Muscle layer of colon (tissue), 2 donors: ENCODE measurements around the gene TMEM258.
A peak's percentile ranks its signal among the peaks of the same experiment; 100 is the strongest.

ENCODE experiments used
- H3K27ac ChIP-seq: one replicate; pipeline ENCODE4 v1.7.0; 2013; ENCODE audit warnings: low read depth, mild to moderate bottlenecking, low read length, moderate library complexity
- H3K27me3 ChIP-seq, 2 donors: one replicate each; pipeline ENCODE4 v1.7.0; 2013; ENCODE audit warnings: low read length in 2 of 2, mild to moderate bottlenecking in 2 of 2; ENCODE audit not compliant: insufficient read depth in 2 of 2, control insufficient read depth in 1 of 2
- H3K36me3 ChIP-seq: one replicate; pipeline ENCODE4 v1.7.0; 2013; ENCODE audit warnings: mild to moderate bottlenecking, low read length; ENCODE audit not compliant: insufficient read depth
- H3K4me1 ChIP-seq: one replicate; pipeline ENCODE4 v1.7.0; 2013; ENCODE audit warnings: mild to moderate bottlenecking, low read length; ENCODE audit not compliant: insufficient read depth
- H3K4me3 ChIP-seq, 2 donors: one replicate each; pipeline ENCODE4 v1.7.0; 2013; ENCODE audit warnings: low read length in 2 of 2, low read depth in 1 of 2, mild to moderate bottlenecking in 1 of 2, moderate library complexity in 1 of 2
- H3K9ac ChIP-seq: one replicate; pipeline ENCODE4 v1.7.0; 2013; ENCODE audit warnings: low read length
- H3K9me3 ChIP-seq: one replicate; pipeline ENCODE4 v1.7.0; 2013; ENCODE audit warnings: mild to moderate bottlenecking, low read length
- donor health status: abdominal sarcoma.
- donor health status: Adenocarcinoma of cecum.

TMEM258 gene

DNA sequence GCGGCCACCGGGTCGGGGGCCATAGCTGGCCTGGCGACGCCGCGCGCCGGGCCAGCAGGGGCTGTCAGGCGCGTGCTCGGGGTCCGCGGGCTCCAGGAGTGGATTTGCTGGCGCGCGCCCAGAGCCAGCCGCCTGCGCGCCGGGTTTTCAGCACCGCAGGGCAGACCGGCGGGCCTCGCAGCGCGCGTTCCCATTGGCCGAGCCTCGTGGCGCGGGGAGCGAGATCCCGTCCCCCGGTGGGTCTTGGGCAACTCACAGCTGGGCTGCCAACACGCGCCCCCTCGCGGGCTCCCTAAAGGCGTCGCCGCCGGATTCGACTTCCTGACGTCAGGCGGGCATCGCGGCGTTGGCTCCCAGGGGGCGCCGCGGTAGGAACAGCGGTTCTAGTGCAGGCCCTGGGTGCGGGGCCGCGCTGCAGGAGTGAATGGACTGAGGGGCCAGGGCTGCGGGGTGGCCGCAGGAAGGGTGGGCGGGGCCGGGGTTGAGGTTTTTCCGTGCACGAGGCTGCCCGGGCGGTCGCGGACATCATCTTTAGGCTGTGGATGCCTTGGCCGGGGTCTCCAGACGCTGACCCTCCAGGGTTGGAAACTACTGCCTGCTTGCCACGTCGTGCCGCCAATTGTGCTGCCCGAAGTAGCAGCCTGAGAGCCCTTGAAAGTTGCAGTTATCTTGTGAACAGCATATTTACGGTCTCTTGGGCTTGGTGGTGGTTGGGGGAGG lies 24.5 kb upstream of the TMEM258 start, which contains the start of gene FADS1:
Gene FADS1, minus strand, starts transcription at position 268 of the 720 bp plus-strand sequence. Its CDS starts 74 bp downstream, at position 194.
- peaks cover 5% of the 10 kb centered on the region for H3K4me1 ChIP-seq
- H3K27ac ChIP-seq = peak within 1 kb of the TSS; percentile 97
- H3K9me3 ChIP-seq = no peaks in the 10 kb centered on the region
- H3K9ac ChIP-seq = peak within 1 kb of the TSS; percentile 50
- H3K4me3 ChIP-seq = peak within 1 kb of the TSS; percentile 57 to 88
- peaks cover 6% of the 10 kb centered on the region for H3K36me3 ChIP-seq
- no peaks in the 10 kb centered on the region for H3K27me3 ChIP-seq

DNA sequence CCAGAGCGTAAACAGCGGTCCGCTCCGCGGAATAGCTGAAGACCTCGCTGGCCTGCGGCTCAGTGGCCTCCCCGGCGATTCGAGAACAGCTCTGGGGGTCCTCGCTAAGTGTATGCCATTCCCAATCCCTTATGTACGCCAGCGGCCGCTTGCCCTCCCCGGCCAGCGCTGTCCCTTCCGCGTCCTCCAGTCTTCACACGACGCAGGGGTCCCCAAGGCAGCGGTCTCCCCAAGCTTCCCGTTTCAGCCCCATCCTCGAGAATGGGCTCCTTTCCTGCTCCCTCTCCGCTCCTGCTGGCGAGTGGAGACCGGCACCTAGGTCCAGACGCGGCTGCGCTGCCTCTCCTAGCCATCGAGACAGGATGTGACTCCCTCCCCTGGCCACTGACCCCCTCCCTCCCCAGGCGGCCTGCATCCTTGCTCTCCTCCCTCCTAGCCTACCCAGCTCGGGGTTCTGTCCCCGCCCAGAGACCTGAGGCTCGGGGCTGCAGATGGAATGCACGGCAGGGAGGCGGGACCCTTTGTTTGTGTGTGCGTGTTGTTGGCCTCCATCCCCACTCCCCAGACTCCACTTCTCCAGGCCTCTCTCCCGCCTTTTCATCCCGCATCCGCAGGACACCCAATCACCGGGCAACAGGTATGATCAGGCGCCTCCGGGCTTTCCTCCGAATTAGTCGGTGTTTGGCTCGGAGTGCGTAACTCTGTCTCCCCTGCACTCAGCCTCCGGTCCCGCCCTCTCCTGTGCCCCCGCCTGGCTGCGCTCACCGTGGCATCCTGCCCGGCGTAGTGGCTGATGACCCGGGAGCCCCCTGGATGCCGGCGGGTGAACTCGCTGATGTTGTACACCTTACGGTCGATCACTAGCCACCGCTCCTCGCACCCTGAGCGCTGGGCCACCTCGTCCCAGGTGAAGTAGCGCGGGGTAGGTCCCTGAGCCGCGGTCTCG lies 23.7 kb upstream of the TMEM258 start:
- no peaks in the 10 kb centered on the region for H3K27me3 ChIP-seq
- peaks cover 5% of the 10 kb centered on the region for H3K4me1 ChIP-seq
- H3K9ac ChIP-seq = peak overlapping the region; percentile 50
- no peaks in the 10 kb centered on the region for H3K9me3 ChIP-seq
- peak overlapping the region; percentile 57 to 88 for H3K4me3 ChIP-seq
- H3K27ac ChIP-seq = peak overlapping the region; percentile 97
- H3K36me3 ChIP-seq = peaks cover 7% of the 10 kb centered on the region

DNA sequence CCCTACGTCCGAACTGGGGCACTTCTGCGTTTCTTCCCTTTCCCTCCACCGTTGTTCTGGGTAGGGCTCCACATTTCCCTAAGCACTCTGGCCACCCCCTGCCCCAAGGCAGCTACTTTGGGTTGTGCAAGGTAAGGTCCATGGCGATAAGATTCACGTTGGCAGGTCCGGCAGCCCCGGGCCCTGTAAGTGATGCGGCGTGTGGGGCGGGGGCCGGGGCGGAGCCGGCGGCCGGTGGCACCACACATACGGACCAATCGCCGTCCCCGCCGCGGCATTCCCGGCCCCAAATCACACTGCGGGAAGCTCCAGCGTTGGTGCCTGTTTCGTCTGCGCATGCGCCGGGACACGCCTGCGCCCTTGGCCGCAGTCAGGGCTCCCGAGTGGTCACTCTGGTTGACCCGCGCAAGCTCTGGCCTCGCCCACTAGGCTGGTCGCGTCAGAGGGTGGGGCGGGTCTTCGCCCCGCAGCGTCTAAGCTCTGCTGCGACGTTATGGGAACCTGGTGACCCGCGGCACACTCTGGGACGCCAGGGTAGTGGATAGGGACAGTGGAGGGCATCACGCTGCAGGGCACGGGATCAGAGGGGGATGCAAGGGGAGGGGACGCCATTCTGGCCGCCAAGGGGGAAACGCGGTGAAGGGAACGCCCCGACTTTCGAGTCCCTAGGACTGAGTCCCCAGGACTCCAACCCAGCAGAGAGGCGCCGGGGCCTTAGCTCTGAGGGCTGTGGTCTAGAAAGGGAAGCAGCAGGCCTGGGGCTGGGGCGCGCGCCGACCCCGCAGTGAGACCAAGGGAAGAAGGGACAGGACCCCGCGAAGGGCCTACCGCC lies 22.8 kb upstream of the TMEM258 start:
- Histone ChIP-seq H3K9ac (peak overlapping the region; percentile 50), H3K36me3 (peaks cover 16% of the 10 kb centered on the region), H3K9me3 (no peaks in the 10 kb centered on the region), H3K4me3 (peak overlapping the region; percentile 57 to 88), H3K27ac (peak overlapping the region; percentile 97), H3K27me3 (no peaks in the 10 kb centered on the region), H3K4me1 (peaks cover 5% of the 10 kb centered on the region)

DNA sequence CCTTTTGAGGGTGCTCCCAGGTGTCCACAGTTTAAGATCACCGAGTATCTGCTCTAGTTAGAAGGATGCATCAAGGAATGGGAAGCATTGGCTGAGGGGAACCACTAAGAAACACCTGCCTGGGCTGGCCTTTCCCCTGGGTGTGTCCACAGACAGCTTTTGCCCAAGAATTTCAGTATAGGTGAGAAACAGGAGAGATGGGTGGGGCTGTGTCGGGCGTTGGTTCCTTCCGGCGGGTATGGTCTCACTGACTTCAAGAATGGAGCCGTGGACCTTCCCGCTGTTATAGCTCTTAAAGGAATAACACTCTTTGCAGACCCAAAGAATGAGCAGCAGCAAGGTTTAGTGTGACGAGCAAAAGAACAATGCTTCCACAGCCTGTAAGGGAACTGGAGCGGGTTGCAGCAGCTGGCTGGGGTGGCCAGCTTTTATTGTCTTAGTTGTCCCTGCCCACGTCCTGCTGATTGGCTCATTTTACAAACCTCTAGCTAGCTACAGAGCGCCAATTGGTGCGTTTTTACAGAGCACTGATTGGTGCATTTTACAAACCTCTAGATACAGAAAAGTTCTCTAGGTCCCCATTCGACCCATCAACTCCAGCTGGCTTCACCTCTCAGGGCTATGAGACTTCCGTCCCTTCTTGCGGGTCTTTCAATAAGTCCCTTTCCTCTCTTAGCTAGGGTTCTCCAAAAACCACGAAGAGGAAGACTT lies 22.0 kb upstream of the TMEM258 start:
- peak overlapping the region; percentile 97 for H3K27ac ChIP-seq

DNA sequence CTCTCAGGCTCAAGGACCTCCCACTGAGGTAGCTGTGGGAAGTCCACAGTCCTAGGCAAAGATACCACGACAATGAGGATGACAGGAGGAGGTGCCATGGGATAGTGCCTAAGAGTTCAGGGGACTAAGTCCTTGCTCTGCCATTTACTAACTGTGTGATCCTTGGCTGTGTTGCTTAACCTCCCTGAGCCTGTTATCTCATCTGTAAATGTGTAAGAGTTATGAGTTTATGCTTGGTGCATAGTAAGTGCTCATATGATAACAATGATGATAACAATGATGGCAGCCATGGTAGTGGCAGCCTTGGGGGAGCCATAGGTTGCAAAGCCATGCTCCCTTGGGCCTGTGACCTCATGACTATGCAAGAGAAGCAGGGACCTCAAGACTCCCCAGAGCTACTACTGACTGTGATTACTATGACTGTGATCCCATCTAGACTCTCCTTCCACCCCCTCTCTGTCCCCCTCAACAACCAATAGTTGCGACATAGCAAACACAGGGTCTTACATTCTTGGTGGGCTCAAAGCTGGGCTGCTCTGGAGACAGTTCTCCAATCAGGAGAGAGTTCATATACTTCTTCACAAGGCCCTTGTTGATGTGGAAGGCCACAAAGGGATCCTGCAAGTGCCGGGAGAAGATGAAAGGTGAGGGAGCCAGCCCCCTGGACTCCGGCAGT lies 20.5 kb upstream of the TMEM258 start:
- H3K27me3 ChIP-seq = no peaks in the 10 kb centered on the region
- no peak overlapping the region for H3K4me3 ChIP-seq
- H3K36me3 ChIP-seq = peaks cover 18% of the 10 kb centered on the region
- no peaks in the 10 kb centered on the region for H3K9me3 ChIP-seq
- no peak overlapping the region for H3K9ac ChIP-seq
- H3K4me1 ChIP-seq = peaks cover 5% of the 10 kb centered on the region
- H3K27ac ChIP-seq = no peak overlapping the region

More for the DNA sequence above, 22.0 kb upstream of the TMEM258 start:
- peaks cover 5% of the 10 kb centered on the region for H3K4me1 ChIP-seq
- H3K9me3 ChIP-seq = no peaks in the 10 kb centered on the region
- peak overlapping the region; percentile 57 to 88 for H3K4me3 ChIP-seq
- no peaks in the 10 kb centered on the region for H3K27me3 ChIP-seq
- peaks cover 18% of the 10 kb centered on the region for H3K36me3 ChIP-seq
- H3K9ac ChIP-seq = peak overlapping the region; percentile 44

DNA sequence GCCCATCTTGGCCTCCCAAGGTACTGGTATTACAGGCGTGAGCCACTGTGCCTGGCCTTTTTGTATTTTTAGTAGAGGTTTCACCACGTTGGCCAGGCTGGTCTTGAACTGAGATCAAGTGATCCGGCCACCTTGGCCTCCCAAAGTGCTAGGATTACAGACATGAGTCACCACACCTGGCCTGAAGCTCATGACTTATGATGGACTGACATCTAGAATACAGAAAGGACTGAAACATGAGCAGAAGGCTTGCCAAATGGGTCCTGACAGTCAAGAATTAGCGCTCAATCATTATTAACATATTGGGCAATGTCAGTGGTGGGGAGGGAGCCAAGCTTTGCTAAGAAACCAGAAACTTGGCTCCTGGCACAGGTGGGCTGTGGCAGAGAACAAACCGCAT lies 19.4 kb upstream of the TMEM258 start:
- Histone ChIP-seq H3K9me3 (no peaks in the 10 kb centered on the region), H3K9ac (no peak overlapping the region), H3K27ac (no peak overlapping the region), H3K27me3 (no peaks in the 10 kb centered on the region), H3K4me1 (peaks cover 5% of the 10 kb centered on the region), H3K36me3 (peaks cover 19% of the 10 kb centered on the region), H3K4me3 (no peak overlapping the region)

DNA sequence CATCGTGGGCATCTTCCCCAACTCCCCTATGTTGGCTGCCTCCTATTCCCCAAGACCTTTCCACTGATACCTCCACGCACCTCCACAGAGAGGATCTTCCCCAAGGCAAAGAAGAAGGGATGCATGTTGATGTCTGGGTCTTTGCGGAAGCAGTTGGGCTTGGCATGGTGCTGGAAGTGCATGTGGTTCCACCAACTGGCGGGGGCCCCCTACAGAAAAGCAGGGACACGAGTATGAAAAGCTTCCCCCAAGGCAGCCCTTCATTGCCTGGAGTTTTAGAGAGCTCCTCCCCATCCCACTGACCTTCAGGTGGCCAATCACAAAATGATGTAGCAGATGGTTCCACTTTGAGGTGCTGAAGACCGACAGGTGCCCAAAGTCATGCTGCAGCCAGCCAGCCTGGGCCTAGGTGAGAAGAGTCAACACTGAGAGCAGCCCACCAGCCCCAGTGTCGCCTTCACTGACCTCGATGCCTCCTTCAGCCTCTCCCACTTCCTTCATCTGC lies 18.3 kb upstream of the TMEM258 start:
- Histone ChIP-seq H3K9me3 (no peaks in the 10 kb centered on the region), H3K9ac (no peak overlapping the region), H3K36me3 (peaks cover 24% of the 10 kb centered on the region), H3K4me1 (no peaks in the 10 kb centered on the region), H3K27me3 (no peaks in the 10 kb centered on the region), H3K27ac (no peak overlapping the region), H3K4me3 (no peak overlapping the region)

DNA sequence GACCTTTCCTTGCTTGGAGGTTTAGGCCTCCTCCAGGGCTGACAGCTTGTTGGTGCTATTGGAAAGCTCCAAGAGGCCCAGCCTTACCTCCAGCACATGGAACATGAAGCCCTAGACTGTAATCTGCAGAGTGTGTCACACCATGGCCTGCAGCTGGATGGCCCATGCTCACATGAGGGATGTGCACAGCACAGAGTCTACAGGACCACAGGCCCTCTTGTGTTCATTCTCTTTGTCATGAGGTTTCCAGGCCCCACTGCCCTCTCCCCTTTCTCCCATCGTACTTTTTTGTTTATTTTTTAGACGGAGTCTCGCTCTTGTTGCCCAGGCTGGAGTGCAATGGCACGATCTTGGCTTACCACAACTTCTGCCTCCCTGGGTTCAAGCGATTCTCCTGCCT lies 14.4 kb upstream of the TMEM258 start:
- no peak overlapping the region for H3K4me3 ChIP-seq
- no peaks in the 10 kb centered on the region for H3K27me3 ChIP-seq
- no peaks in the 10 kb centered on the region for H3K4me1 ChIP-seq
- H3K9me3 ChIP-seq = no peaks in the 10 kb centered on the region
- no peak overlapping the region for H3K9ac ChIP-seq
- H3K27ac ChIP-seq = no peak overlapping the region
- peaks cover 33% of the 10 kb centered on the region for H3K36me3 ChIP-seq

DNA sequence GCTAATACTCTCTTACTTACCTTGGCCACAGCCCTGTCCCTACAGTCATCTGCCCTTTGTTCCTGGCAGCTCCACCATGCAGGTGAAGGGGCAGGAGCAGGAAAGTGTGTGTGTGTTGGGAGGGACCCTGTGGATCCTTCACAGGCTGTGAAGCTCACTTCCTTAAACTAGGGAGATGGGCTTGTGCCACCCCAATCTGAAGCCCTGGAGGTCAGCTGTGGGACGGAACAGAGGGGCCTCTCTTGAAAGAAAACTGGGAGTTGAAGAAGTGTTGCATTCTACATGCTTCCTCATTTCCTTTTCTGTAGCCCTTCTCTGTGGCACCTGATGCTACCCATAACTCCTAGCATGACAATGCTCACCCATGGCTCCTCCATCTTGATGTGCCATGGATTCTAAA lies 12.7 kb upstream of the TMEM258 start:
- Histone ChIP-seq H3K9ac (no peak overlapping the region), H3K27ac (no peak overlapping the region), H3K9me3 (no peaks in the 10 kb centered on the region), H3K4me1 (no peaks in the 10 kb centered on the region), H3K4me3 (no peak overlapping the region), H3K27me3 (no peaks in the 10 kb centered on the region), H3K36me3 (peaks cover 24% of the 10 kb centered on the region)
